BLaER1 treated with 17β-estradiol and CSF1 and Interleukin-3, amounts not matched to agents 10 nM and 100 nM (cell line): ENCODE measurements around the gene PPP1R3E.

Experiments used
- H3K27ac ChIP-seq, 11 experiments: shearing (Covaris generic); formaldehyde crosslinking; 2 replicates each; pipeline ENCODE4 v1.8.1; 2022
- H3K27me3 ChIP-seq, 11 experiments: shearing (Covaris generic); formaldehyde crosslinking; 2 replicates each; pipeline ENCODE4 v1.8.1; 2022
- H3K36me3 ChIP-seq, 11 experiments: shearing (Covaris generic); formaldehyde crosslinking; 2 replicates each; pipeline ENCODE4 v1.8.1; 2022
- H3K4me1 ChIP-seq, 10 experiments: shearing (Covaris generic); formaldehyde crosslinking; 2 replicates each; pipeline ENCODE4 v1.8.1; 2022
- H3K4me2 ChIP-seq, 11 experiments: shearing (Covaris generic); formaldehyde crosslinking; 2 replicates each; pipeline ENCODE4 v1.8.1; 2022
- H3K4me3 ChIP-seq, 10 experiments: shearing (Covaris generic); formaldehyde crosslinking; 2 replicates each; pipeline ENCODE4 v1.8.1; 2022
- H3K9ac ChIP-seq, 11 experiments: shearing (Covaris generic); formaldehyde crosslinking; 2 replicates each; pipeline ENCODE4 v1.8.1; 2022
- H3K9me3 ChIP-seq, 11 experiments: shearing (Covaris generic); formaldehyde crosslinking; replicated peaks in 1 of 11; 2 replicates each; pipeline ENCODE4 v1.8.1; 2022
- H4K20me1 ChIP-seq, 11 experiments: shearing (Covaris generic); formaldehyde crosslinking; 2 replicates each; pipeline ENCODE4 v1.8.1; 2022
- Cebpa-rat ChIP-seq, 11 experiments: shearing (Covaris generic); IDR thresholded peaks; 2 replicates each; pipeline ENCODE4 v1.8.1; 2022

PPP1R3E gene

GRCh38 chr14:23323838-23324454 lies 21.3 kb upstream of the PPP1R3E start:
- H3K9me3 ChIP-seq, result peaks cover 0 to 6% (median 0%) of the 10 kb centered on the region in 11 experiments; a peak in 2 of 22 replicates
- peaks cover 44 to 58% (median 53%) of the 10 kb centered on the region in 11 experiments for H3K36me3 ChIP-seq
- peaks cover 29 to 42% (median 33%) of the 10 kb centered on the region in 10 experiments for H3K4me1 ChIP-seq
- H3K27ac ChIP-seq, result 0 out of 22 replicates have a peak overlapping the region, but pooled peaks of 1 of the 11 experiments have one; percentile 11
- TF ChIP-seq Cebpa-rat (IDR thresholded peaks at IDR 0.05), result no peak
- peaks cover 27 to 55% (median 47%) of the 10 kb centered on the region in 11 experiments; a peak in 20 of 22 replicates for H4K20me1 ChIP-seq
- H3K4me2 ChIP-seq, result peak overlapping the region; percentile 83 to 99 (median 96); a peak in 21 of 22 replicates
- no peaks in the 10 kb centered on the region for H3K27me3 ChIP-seq
- H3K9ac ChIP-seq, result peak overlapping the region in 8 of 11 experiments; percentile 34 to 99 (median 99); a peak in 14 of 22 replicates
- peak overlapping the region in 6 of 10 experiments; percentile 35 to 94 (median 88); a peak in 8 of 20 replicates for H3K4me3 ChIP-seq

GRCh38 chr14:23322568-23323517 lies 20.2 kb upstream of the PPP1R3E start:
- H3K4me1 ChIP-seq, result peaks cover 29 to 41% (median 32%) of the 10 kb centered on the region in 10 experiments
- H4K20me1 ChIP-seq, result peaks cover 27 to 55% (median 47%) of the 10 kb centered on the region in 11 experiments; a peak in 20 of 22 replicates
- peaks cover 0 to 6% (median 0%) of the 10 kb centered on the region in 11 experiments; a peak in 2 of 22 replicates for H3K9me3 ChIP-seq
- H3K27ac ChIP-seq, result peak overlapping the region; percentile 79 to 99 (median 97)
- no peak for TF ChIP-seq Cebpa-rat (IDR thresholded peaks at IDR 0.05)
- peaks cover 45 to 60% (median 53%) of the 10 kb centered on the region in 11 experiments for H3K36me3 ChIP-seq
- H3K4me2 ChIP-seq, result peak overlapping the region; percentile 83 to 99 (median 96)
- H3K4me3 ChIP-seq, result peak overlapping the region; percentile 70 to 94 (median 91)
- no peaks in the 10 kb centered on the region for H3K27me3 ChIP-seq
- peak overlapping the region; percentile 95 to 99 (median 98) for H3K9ac ChIP-seq

- H3K4me1 ChIP-seq, result peaks cover 29 to 34% (median 32%) of the 10 kb centered on the region in 10 experiments
- H4K20me1 ChIP-seq, result peaks cover 27 to 48% (median 43%) of the 10 kb centered on the region in 11 experiments; a peak in 20 of 22 replicates
- H3K9me3 ChIP-seq, result peaks cover 0 to 6% (median 0%) of the 10 kb centered on the region in 11 experiments; a peak in 2 of 22 replicates
- peak overlapping the region; percentile 95 to 99 (median 98) for H3K9ac ChIP-seq
- peak overlapping the region; percentile 70 to 94 (median 91) for H3K4me3 ChIP-seq
- H3K36me3 ChIP-seq, result peaks cover 47 to 69% (median 55%) of the 10 kb centered on the region in 11 experiments
- peak overlapping the region; percentile 83 to 99 (median 96) for H3K4me2 ChIP-seq
- H3K27ac ChIP-seq, result peak overlapping the region; percentile 79 to 99 (median 97)
- H3K27me3 ChIP-seq, result no peaks in the 10 kb centered on the region
- TF ChIP-seq Cebpa-rat (IDR thresholded peaks at IDR 0.05), result no peak
Observed at GRCh38 chr14:23321572-23322547, 19.2 kb upstream of the PPP1R3E start.

GRCh38 chr14:23320584-23321571 lies 18.2 kb upstream of the PPP1R3E start, which contains the start of gene PABPN1:
TSS of gene PABPN1 (plus strand) at chr14:23321457. CDS start at chr14:23321470, 13 bp downstream.
- Histone ChIP-seq H3K27me3 (no peaks in the 10 kb centered on the region), H4K20me1 (peaks cover 27 to 40% (median 34%) of the 10 kb centered on the region in 11 experiments; a peak in 19 of 22 replicates), H3K4me1 (peaks cover 29 to 34% (median 32%) of the 10 kb centered on the region in 10 experiments), H3K9ac (peak within 1 kb of the TSS; percentile 95 to 99 (median 98)), H3K4me3 (peak within 1 kb of the TSS; percentile 70 to 94 (median 91)), H3K27ac (peak within 1 kb of the TSS; percentile 79 to 99 (median 97)), H3K36me3 (peaks cover 37 to 68% (median 53%) of the 10 kb centered on the region in 11 experiments), H3K9me3 (peaks cover 0 to 6% (median 0%) of the 10 kb centered on the region in 11 experiments; a peak in 2 of 22 replicates), H3K4me2 (peak within 1 kb of the TSS; percentile 83 to 99 (median 96))
- no peak for TF ChIP-seq Cebpa-rat (IDR thresholded peaks at IDR 0.05)

- Histone ChIP-seq H3K4me1 (peaks cover 29 to 33% (median 32%) of the 10 kb centered on the region in 10 experiments), H3K27me3 (no peaks in the 10 kb centered on the region), H3K36me3 (peaks cover 28 to 67% (median 44%) of the 10 kb centered on the region in 11 experiments), H3K4me2 (peak overlapping the region; percentile 54 to 95 (median 75)), H3K27ac (peak overlapping the region; percentile 79 to 99 (median 88)), H3K4me3 (peak overlapping the region; percentile 34 to 70 (median 52); a peak in 19 of 20 replicates), H4K20me1 (peaks cover 21 to 31% (median 26%) of the 10 kb centered on the region in 11 experiments; a peak in 19 of 22 replicates), H3K9ac (peak overlapping the region; percentile 48 to 99 (median 76); a peak in 20 of 22 replicates), H3K9me3 (peaks cover 0 to 6% (median 0%) of the 10 kb centered on the region in 11 experiments; a peak in 2 of 22 replicates)
- TF ChIP-seq Cebpa-rat (IDR thresholded peaks at IDR 0.05), result no peak
Observed at GRCh38 chr14:23319746-23320583, 17.3 kb upstream of the PPP1R3E start.

DNA sequence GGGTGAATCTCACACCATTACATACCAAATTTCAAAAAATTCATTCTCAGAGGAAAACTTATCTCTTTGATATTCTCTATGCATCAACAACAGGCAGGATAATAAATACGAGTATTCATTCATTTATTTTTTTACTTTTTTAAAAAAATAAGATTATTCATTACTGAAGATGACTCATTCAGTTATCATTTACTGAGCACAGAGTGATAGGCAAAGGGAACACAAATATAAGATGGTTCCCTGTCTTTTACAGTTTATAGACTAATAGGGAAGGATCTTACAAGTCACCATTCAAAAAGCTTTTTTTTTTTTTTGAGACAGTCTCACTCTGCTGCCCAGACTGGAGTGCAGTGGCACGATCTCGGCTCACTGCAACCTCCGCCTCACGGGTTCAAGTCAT lies 13.6 kb upstream of the PPP1R3E start:
- TF ChIP-seq Cebpa-rat (IDR thresholded peaks at IDR 0.05), result no peak
- Histone ChIP-seq H3K4me2 (no peak overlapping the region), H3K9me3 (peaks cover 0 to 6% (median 0%) of the 10 kb centered on the region in 11 experiments; a peak in 2 of 22 replicates), H3K9ac (no peak overlapping the region), H3K36me3 (peaks cover 14 to 71% (median 40%) of the 10 kb centered on the region in 11 experiments; a peak in 20 of 22 replicates), H3K27me3 (no peaks in the 10 kb centered on the region), H3K4me1 (peaks cover 6 to 10% (median 9%) of the 10 kb centered on the region in 10 experiments; a peak in 15 of 20 replicates), H4K20me1 (peaks cover 0 to 6% (median 0%) of the 10 kb centered on the region in 11 experiments; a peak in 1 of 22 replicates), H3K4me3 (no peak overlapping the region), H3K27ac (no peak overlapping the region)
